Measurements from ENCODE around the gene RBM19.

The RBM19 gene

DNA sequence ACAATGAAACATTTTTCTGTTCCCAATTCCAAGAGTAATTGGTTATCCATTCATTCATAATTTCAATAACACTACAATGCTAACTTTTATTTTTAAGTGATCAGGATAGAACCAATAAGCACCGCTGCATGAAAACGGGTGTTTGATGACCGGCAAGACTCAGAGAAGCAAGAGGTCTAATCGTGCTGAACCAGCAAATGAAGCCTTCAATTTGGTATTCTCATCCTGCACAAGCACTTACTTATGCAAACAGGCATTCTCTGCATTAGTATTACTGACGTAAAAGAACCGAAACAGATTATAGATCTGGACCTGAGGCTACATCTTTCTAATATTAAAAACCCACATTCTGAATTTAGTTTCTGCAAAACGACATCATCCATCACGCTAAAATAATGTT, 67.7 kb downstream of the RBM19 start:
- DNase-seq = no peak

- DNase-seq = no peak
These were observed 68.7 kb downstream of the RBM19 start for GRCh38 chr12:113897406-113897805.

DNA sequence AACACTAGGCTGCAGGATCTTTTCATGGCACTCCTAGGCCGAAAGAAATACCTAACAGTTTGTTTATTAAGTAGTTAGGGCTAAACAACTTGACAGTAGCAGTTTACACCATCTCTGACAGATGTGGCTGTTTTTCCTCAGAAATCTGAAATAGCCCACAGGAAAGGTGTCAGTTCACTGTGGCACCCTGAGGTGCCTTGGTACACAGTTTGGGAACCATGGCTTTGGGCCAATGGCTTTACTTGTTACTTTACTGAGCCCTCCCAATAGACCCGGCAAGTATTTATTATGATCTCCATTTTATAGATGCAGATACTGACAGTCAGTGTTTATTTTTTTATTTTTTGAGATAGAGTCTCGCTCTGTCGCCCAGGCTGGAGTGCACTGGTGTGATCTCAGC, 69.3 kb downstream of the RBM19 start:
- no peak for DNase-seq

GRCh38 chr12:113896194-113896593, 69.9 kb downstream of the RBM19 start:
- DNase-seq = no peak

GRCh38 chr12:113895176-113895575, 70.9 kb downstream of the RBM19 start:
- DNase-seq = no peak

DNA sequence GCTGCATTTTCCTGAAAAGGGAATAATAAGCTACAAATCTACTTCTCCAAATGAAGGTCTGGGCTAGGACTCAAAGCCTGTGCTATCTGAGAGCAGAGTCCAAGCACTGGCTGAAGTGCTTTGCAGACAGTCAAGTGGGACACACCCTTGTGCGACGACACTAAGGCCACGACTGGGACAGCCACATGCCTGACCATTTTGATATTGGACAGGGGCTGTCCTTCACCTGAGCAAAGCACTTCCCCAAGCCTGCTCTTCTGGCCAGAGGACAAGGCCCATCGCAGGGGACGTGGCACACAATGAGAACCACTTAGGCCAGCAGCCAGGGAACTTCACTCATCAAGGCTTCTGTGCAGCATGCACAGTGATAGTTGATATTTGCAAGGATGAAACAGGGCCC, 71.4 kb downstream of the RBM19 start:
- no peak for DNase-seq

- DNase-seq = no peak
These were observed 72.9 kb downstream of the RBM19 start for GRCh38 chr12:113893221-113893620.

GRCh38 chr12:113892556-113892955, 73.6 kb downstream of the RBM19 start:
- no peak for DNase-seq

GRCh38 chr12:113891739-113892520, 74.2 kb downstream of the RBM19 start:
- DNase-seq = no peak

DNA sequence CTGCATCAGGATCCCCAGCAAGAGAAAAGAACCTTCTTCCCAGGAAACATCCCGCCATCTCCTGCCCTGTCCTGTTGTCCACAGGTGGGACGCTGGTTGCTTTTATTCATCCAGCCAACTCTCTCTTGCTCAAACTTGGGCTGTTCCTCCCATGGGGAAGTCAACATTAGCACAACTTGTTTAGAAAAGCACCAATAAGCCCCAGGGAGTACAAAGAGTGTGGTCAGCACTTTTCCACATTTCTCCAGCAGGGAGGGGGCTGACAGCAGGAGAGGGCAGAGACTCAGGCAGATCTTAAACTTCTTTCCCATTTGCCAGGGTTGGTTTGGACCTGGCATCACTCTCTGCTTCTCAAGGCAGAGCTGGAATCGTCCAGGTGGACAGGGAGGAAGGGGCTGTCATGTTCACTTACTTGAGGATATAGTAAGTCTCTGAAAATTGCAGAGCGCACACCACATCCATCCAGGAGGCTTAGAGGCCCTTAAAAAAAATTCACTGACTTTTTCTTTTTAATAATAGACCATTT, 74.9 kb downstream of the RBM19 start:
- no peak for DNase-seq

DNA sequence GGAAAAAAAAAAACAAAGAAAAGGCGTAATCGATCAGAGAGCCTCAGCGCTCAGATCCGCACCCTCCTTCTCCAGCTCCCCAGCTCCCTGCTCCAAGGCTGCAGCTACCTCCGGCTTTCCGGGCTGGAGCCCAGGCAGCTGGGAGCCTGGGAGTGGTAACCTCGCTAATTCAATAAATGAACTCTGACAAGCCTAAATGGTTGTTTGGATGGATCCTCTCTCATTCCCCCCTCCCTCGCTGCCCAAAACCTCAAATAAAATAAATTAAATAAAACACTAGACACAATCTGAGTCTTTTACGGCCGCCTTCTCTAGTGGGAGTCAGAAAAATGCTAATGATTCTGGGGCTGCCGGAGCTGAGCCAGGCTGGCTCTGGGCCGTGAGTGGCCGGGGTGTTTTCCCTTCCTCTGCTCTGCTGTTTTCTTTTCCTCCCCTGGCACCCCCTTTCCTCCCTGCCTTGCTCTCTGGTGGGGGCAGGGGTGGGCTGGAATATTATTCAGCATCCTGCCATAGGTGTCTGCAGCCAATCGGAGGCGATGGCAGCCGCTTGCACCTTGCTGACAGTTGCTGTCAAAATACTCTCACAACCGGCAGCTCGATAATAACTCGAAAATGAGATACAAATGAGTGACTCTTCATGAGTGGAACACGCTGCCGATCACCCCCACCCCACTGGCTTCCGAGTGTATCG, 76.1 kb downstream of the RBM19 start:
- no peak for DNase-seq

GRCh38 chr12:113889076-113889475, 77.0 kb downstream of the RBM19 start:
- no peak for DNase-seq

GRCh38 chr12:113888435-113888834, 77.7 kb downstream of the RBM19 start:
- no peak for DNase-seq

- no peak for DNase-seq
These were observed 78.2 kb downstream of the RBM19 start for GRCh38 chr12:113887906-113888305.

- no peak for DNase-seq
These were observed 79.4 kb downstream of the RBM19 start for GRCh38 chr12:113886721-113887120.

GRCh38 chr12:113884392-113884791, 81.7 kb downstream of the RBM19 start:
- no peak for DNase-seq

GRCh38 chr12:113882690-113883089, 83.4 kb downstream of the RBM19 start:
- DNase-seq = no peak

- no peak for DNase-seq
These were observed 84.8 kb downstream of the RBM19 start for GRCh38 chr12:113880988-113881962.

- DNase-seq = no peak
These were observed 85.8 kb downstream of the RBM19 start for GRCh38 chr12:113880326-113880725.

DNA sequence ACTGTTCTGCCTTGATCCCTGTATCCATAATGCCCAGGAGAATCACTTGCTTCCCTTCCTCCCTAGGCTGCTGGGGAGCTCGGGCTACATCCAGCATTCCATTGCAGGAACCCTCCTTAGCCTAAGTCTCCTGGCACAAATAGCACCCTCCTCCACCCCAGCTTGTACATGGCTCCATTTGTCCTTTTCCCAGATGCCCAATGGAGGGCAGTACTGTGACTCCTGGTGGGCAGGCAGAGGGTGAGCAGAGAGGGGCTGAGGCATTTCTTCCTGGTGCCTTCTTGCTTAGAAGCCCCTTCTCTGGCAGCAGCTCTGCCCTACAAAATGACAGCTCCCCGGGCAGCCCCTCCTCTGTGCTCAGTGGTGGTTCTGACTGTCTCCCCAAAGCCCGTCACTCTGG, 86.5 kb downstream of the RBM19 start:
- no peak for DNase-seq

DNA sequence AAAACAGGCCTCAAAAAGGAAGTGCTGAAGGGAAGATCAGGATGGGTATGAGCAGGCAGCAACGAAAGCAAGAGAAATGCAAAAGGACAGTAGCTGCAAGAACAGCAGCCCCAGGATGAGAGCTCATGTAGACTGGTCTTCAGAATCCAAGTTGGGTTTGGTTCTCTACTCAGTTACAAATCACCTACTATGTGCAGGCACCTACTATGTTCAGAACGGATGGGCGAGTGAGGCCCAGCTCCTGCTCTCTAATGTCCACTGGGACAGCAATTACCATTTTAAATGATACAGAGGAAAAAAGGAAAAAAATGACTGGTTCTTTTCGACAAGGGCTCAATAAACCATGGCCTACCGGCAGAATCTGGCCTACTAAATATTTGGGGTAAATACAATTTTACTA, 88.5 kb downstream of the RBM19 start:
- no peak for DNase-seq

DNA sequence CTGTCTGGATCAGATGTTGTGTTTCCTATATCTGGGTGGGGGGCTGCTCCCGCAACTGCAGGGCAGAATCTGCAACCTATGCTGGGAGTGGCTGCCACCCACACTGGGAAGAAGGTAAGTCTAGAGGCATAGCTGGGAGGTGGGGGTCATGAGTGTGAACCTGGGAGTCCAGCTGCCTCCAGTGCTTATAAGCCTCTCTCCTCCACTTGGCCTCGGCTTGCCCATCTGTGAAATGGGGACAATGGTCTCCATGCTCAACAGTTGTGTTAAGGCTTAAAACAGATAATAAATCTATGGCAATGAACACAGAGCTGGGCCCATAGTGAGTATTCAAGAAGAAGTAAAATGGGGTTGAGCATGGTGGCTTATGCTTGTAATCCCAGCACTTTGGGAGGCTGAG, 90.0 kb downstream of the RBM19 start:
- no peak for DNase-seq

DNA sequence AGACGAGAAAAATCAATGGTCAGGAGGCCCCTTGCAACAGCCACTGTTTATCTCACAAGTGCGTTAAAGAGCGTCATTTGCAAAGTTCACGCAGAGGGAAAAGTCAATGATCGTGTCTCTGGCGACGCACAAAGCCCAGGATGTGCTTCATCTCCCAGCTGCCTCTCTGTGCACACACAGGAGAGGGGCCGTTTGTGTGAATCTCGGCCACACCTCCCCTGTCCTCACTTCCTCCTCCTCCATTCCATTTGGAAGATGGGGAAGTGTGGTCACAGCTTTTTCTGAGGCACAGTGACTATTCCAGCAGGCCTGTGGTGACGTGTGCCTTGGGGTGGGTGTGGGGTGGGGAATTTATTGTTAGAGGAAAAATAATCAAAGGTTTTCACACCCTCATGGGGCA, 90.4 kb downstream of the RBM19 start:
- DNase-seq = no peak

All from activated CD4-positive, alpha-beta T cell treated with anti-CD3 and anti-CD28 coated beads for 4 hours (primary cell).